ENCODE results near the gene ZIK1.

The ZIK1 gene

DNA sequence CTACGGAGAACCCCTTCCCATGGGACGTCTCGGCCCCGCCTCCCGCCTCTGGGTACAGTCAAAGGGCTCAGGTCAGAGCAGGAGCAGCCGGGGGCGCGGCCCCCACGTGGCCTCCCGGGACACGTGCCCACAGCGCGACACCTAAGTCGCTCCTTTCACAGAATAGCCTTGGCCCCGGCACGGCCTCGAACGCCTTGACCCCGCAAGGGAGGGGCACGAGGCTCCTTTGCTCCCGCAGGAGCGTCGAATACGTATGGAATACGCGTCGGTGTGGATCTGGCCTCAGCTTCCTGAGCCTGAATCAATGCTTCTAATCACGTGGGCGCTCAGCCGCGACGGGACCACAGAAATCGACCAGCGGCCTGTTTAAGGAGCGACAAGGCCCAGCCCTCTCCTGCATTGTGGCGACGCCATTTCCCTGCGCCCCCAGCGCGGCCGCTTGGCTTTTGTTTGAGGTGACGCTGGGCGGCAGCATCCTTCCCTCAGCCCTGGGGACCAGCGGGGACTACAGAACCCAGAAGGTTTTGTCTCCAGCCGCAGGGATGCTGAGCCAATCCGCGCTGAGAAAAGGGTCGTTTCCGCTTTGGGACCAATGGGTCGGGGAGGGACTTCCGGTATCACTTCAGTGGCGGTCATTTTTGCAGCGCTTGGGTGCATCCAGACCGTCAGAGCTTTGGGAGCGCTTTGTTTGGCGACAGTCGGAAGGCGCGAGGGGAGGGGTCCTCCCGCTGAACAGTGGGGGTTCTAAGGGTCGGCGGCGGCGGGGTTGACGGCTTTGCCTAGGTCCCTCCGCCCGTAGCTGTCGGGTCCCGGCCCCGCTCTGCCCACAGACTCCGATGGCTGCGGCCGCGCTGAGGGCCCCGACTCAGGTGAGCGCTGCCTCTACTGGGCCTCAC lies at the start of gene ZIK1:
TSS of gene ZIK1 (plus strand) at position 625 of the 896 bp plus-strand sequence. CDS start at position 837, 212 bp downstream.
- DNase-seq = peak; percentile 93

DNA sequence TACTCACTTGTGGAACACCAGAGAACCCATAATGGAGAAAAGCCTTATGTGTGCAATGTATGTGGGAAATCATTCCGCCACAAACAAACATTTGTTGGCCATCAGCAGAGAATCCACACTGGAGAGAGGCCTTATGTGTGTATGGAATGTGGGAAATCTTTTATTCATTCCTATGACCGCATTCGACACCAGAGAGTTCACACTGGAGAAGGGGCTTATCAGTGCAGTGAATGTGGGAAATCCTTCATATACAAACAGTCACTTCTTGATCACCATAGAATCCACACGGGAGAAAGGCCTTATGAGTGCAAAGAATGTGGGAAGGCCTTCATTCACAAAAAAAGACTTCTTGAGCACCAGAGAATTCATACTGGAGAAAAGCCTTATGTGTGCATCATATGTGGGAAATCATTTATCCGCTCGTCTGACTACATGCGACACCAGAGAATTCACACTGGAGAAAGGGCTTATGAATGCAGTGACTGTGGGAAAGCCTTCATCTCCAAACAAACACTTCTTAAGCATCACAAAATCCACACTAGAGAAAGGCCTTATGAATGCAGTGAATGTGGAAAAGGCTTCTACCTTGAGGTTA lies 45.9 kb upstream of the ZIK1 start:
- DNase-seq = no peak

DNA sequence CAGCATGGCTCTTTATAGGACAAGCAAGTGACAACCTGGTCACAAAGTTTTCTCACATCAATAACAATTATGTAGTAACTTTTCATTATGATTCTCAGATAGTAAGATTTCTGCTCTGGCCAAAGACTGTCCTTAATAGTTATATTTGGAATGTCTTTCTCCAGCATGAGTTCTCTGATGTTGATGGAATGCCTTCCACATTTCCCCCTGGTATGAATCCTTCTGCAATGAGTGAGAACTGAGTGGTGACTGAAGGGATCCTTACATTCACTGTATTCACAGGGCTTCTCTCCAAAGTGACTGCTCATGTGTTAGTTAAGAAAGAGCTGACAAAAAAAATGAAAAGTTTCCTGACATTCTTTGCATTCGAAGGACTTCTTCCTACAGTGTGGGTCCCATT lies 37.4 kb upstream of the ZIK1 start:
- DNase-seq = no peak

DNA sequence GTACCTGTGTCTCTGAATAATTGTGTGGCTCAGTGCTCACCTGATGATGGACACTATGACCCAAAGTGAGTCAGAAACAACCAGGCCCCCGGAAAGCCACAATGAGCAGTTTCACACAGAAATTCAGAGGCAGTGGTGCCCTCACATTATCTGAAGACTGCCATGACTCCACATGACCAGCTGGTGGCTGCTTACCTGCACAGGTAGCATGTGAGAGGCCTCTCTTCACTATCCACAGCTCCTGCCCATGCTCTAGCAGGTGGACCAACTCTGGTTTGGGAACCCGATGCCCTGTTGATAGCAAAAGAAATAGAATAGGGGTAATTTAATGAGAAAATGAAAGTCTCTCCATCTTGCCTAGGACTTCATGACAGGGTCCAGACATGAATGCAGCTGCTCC lies 31.5 kb upstream of the ZIK1 start:
- DNase-seq = no peak

DNA sequence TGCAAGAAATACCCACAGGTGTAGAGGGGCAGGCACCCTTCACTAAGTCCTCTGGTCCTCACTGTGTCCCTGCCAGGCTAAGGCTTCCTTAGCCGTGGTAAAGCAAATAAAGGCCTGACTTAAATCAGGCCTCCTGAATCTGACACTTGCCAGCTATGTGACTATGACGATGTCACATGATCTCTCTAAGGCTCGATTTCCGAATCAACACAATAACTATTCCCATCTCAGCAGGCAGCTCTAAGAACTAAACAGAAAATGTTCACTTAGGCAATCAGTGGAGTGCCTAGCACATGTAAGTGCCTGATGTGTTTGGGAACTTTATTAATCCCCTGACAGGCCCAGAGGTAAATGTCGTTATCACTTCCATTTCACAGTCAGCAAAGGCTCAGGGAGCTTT lies 26.3 kb upstream of the ZIK1 start:
- DNase-seq = no peak

DNA sequence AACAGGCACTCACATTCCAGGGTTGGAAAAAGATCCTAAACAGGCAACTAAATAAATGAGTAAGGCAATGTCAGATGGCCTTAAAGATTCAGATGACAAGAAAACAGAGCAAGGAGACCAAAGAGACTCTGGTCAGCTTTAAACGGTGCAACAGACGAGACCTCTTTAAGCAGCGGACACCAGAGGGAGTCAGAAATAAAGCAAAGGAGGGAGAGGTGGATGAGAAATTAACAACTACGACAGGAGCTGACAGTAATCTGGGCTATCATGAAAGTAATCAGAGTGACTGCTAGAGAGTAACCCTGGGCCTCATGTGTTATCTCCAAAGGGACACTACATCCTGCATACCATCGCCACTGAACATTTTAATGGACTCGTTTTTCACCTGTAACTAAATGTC lies 25.4 kb upstream of the ZIK1 start:
- DNase-seq = no peak

DNA sequence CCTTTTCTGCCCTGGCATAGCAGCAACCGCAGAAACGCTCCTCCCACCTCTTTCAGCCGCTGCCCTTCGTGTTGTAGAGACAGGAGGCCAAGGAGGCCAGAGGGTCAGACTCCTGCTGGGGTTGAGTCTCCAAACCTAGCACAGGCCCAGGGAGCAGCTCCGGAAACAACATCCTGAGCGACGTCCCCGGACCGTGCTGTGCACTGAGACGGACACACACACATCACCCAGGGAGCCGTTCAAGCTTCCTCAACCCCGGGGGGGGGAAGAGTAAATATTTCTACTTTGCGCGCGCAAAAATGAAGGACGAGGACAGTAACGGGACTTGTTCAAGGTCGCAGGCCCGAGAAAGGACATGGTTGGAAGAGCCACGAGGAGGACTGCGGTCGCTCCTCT lies 24.9 kb upstream of the ZIK1 start:
- no peak for DNase-seq

DNA sequence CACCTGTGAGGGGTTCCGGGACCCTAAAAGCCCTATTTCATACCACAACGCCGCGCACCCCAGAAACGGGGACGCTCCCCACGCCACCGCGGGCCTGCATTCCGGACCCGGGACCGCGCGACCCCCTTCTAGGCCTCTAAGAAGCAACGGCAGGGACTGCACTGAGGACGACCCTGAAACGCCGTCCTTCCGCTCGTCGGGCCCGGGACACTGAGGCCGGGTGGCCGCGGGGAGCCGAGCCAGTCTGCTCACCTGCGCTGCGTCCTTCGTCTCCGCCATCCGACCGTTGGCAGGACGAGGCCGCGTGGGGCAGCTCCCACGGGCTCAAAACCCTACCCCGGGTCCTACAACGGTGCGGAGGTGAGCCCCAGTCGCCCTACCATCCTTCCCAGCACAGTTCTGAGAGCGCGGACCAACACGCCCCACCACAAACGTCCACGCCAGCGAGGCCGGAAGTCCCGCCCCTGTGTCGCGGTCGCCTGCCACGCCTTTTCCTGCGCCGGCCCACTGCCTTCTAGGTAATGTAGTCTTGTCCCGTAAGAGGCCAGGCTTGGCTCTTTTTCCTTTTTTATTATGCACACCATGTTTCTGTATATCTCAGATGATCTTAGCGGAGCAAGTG lies 24.4 kb upstream of the ZIK1 start, which contains the start of gene ZNF550:
TSS of gene ZNF550 (minus strand) at position 460 of the 622 bp plus-strand sequence. CDS start at position 279, 181 bp downstream.
- peak; percentile 86 for DNase-seq

DNA sequence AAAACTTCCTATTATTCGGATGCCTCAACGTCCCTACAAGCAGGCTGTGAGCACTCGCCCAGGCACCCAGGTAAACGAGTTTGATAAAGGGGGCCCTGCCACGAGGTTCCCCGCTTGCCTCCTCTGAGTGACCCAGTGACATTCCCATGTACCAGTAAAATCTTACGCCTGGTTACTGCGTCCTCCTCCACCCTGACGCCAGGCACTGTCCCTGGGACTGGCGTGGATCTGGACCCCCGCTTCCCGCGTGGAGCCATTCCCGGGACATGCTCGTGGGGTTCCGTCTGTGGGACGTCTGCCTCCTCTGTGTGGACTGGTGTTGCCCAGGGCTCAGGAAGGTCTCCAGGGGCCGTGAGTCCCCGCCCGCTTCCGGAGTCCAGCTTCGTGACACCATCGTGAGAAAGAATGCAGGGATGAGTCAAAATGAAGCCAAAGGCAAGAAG lies 23.9 kb upstream of the ZIK1 start:
- no peak for DNase-seq

DNA sequence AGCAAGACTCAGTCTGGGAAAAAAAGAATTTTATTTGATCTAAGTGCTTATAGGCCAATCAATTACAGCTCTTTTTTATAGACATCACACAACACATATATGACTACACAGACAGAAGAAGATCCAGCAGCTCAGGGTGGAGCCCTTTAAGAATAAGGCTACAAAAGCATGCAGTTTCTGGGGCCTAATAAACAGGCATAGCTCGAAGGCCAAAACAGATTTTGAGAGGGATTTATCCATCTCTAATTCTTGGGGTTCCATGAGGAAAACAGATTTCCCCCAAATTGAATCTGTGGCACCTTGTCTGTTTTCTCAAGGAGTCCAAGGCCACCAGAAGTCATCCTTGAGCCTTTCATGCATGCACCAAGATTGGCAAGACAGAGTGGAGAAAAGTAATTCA lies 20.4 kb upstream of the ZIK1 start:
- DNase-seq = no peak

DNA sequence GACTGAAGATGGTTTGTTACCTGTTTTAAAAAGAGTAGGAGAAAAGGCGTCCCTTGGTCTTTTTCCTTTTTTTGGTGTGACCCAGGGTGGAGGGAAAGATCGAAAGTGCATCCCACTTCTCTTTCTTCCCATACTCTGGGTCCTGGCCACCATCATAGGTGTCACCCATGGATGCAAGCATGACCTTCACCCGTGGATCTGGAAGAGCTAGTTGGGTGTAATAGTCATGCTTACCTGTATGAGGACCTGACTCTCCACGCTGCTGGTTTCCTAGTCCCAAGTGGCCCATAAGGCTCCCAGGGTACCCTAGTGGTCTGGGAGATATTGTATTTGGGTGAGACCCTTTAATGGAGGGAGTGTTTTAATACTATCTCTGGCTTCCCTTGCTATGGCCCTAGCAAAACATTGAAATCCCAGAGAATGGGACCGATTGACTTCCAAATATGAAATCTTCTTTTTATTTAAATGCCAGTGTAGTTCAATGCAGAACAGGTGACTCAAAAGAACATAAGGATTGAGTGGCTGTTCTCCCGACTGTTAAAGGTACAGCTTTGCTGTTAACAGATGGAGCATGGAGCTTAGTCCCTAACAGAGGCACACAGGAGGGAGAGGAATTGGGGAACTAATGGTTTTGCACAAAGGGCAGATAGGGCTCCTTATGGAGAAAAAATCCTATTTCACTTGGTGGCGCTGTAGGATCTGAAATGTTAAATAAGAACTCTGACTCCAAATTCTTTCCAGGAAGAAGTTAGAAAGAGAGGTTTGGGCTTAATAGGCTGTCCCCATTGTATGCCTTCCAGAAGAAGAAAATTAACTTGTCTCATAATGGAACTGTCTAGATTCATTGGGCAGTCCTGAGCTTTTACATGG lies 17.3 kb upstream of the ZIK1 start:
- DNase-seq = no peak

DNA sequence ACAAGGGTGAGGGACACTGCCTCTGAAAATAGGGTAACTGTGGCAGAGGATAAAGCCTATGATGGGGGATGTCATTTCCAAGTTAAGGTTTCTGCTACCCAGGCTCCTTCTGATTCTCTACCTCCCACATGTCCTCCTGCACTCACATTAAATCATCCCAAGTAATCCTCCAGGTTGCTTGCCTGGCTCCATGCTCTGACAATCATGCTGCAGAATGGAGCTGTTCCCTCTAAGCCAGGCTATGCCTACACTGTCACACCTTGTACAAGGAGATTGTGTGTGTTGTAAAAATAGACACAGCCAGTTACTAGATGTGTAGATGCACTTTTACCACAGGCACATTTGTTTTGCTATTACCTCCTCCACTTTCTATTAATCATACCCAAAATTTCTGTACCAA lies 13.2 kb upstream of the ZIK1 start:
- DNase-seq = no peak

DNA sequence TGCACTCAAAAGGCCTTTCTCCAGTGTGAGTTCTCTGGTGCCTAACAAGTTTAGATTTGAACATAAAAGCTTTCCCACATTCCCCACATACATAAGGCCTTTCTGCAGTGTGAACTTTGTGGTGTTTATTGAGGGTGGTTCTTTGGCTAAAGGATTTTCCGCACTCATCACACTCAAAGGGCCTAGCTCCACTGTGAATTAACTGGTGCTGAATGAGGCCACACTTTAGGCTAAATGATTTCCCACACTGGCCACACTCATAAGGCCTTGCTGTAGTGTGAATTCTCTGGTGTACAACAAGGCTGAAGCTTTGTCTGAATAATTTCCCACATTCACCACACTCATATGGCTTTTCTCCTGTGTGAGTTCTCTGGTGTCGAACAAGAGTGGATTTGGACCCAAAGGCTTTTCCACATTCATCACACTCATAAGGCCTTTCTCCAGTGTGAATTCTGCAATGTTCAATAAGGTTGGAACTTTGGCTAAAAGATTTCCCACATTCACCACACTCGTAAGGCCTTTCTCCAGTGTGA lies 11.5 kb upstream of the ZIK1 start:
- no peak for DNase-seq

DNA sequence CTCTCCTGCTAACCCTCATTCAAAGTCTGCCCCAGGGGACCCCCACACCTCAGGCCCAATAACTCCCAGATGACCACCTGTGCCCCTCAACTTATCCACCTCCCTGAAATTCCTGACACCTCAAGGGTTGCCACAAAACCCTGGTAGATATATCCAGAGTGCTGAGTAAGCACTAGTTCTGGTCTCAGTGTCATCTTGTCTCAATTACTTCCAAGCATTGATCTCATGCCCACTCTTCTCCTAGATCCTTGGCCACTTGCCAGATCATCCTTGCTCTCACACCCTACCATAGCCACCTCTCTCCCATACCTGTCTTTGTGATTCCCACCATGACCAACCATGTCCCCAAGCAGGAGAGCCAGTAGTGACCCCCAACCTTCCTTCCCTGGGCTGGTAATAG lies 7.3 kb upstream of the ZIK1 start:
- no peak for DNase-seq

DNA sequence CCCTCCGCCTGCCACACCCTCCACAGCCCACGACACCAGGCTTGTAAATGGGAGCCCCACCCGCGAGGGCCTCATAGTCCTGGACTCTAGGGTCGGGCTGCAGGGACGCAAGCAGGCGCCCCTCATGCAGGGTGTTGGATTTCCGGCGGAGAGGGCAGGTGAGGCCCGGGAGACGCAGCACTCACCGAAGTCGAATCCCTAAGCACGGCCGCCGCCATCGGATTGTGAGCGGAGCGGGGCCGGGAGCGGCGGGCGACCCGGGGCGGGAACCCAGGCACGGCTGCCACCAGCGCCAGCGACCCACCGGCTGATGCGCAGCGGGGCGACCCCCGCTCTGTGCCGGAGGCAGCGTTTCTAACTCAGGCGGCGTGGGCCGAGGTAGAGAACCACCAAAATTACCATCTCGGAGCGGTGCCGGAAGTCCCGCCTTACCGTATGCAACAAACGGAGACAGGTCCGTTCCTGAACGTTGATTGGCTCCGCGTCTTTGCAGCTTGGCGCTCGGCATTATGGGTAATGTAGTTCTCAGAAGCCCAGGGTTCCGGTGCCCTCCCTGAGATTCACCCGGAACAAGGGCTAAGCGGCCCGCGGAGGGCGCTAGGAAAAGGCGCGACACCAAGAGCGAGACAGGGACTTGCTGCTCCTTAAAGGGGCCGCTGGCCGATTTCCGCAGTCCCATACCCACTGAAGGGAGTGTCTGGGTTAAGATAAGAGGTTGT lies 5.3 kb upstream of the ZIK1 start, which contains the start of gene ZNF416:
TSS of gene ZNF416 (minus strand) at position 425 of the 719 bp plus-strand sequence. CDS start at position 218, 207 bp downstream.
- DNase-seq = peak; percentile 98

DNA sequence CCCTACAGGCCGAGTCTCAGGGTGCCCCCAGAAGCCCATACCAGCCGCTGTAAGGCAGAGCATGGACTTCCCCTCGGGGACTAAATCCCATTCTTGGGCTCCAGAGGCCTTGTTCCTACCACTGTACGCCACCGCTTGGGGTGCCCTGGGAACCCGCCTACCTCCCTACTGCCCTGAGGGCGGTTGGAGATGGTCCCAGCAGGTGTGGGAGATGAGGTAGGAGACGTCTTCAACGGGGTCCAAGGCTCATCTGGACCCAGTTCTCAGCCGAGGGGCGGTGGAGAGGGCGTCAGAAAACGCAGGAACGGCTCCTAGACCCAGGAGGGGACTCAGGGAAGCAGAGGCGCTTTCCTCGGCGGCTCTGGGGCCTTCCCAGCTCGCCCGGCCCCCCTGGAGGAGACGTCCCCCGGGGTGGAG lies 833 bp upstream of the ZIK1 start:
- no peak for DNase-seq

DNA sequence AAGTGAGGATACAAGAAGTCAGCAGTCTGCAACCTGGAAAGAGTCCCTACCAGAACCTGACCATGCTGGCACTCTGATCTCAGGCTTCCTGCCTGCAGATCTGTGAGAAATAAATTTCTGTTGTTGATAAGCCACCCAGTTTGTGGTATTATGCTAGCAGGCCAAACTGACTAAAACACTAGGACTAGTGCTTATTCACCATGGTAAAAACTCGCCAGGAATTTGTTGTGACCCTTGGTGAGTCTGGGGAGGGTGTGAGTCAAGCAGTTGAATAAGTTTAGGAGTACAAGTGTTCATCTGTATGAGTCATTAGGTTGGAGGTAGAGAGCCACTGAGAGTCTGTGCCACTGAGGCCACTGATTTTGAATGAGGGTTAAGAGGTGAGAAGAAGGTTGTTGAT lies 3.6 kb downstream of the ZIK1 start:
- no peak for DNase-seq

DNA sequence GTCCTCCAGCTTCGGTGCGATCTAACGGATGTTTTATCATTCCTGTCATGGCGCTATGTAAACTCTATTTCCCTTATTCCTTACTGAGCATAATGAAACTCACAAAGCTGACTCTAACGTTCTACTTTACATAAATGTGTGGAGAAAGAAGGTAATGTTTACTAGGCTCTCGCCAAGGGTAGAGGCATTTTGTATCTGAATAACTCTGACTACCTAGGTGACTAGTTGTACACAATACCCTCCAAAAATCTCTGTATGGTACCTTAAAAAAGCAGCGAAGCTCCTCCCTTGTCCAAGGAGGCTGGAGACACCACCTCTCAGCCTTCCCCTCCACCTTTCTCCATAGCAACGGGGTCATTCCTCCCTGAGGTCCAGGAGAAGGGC lies 15.4 kb downstream of the ZIK1 start:
- no peak for DNase-seq

DNA sequence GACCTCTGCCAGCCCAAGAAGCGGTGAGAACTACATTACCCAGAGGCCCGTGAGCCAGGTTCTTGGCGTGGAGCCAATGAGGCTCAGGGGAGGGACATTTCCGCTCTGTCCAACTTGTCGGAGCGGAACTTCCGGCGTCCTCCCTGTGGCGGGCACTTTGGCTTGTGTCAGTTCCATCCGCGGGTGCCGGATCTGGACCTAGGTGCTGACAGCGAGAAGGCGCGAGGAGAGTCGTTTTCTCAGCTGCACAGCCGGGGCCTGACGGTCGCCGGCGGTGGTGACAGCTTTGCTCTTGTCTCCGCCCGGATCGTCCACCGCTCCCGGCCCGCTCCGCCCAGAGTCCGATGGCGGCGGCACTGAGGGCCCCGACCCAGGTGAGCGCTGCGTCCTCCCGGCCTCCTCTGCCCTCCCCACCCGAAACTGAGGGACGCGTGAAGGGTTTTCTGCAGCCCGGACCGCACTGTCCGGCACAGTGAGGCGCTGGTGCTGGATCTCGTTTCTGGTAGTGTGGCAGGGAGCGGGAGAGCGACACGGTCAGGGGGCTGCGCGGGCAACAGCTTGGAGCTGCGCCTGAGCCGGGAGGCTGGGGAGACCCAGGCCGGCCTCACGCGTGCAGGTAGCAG lies 15.9 kb downstream of the ZIK1 start, which contains the start of gene ZNF530:
TSS of gene ZNF530 (plus strand) at position 125 of the 623 bp plus-strand sequence. CDS start 4,461 bp downstream, outside the sequence.
- DNase-seq = peak; percentile 86

DNA sequence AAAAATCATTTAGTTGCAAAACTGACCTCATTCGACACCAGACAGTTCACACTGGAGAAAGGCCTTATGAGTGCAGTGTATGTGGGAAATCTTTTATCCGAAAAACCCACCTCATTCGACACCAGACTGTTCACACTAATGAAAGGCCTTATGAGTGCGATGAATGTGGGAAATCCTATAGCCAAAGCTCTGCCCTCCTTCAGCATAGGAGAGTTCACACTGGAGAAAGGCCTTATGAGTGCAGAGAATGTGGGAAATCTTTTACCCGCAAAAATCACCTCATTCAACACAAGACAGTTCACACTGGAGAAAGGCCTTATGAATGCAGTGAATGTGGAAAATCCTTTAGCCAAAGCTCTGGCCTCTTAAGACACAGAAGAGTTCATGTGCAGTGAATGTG lies 23.0 kb downstream of the ZIK1 start:
- DNase-seq = no peak

DNA sequence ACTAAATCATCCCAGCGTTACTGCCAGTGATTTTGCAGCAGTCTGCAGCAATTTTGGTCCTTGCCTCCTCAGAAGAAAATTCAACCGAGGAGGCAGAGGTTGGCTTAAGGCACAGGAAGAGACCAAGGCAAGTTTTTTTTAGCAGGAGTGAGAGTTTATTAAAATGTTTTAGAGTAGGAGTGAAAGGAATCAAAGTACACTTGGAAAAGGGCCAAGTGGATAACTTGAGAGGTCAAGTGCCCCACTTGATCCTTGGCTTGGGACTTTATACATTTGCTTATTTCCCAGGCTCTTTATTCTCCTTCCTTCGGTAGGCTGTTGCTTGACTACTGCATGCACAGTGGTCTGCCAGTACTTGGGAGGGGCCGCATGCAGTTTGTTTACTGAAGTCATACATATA lies 27.2 kb downstream of the ZIK1 start:
- DNase-seq = no peak
